Neural cell (in vitro differentiated cells): ENCODE measurements around the gene NUCB1. TPM values are rescaled to one million over a fixed set of nuclear protein-coding genes. Genes with fewer than 3 reads are reported as not detected.
"Not testable (repeated sequence)": the region's sequence is repeated elsewhere in the genome, so short reads cannot be mapped to it uniquely, and the experiment has no call there.

Experiments used
- H2AFZ ChIP-seq: fragments of 200-600, 300-800 bp; sonication (generic), shearing (Covaris generic); 2 replicates; pipeline ENCODE4 v1.6.0; 2014; ENCODE audit warnings: low read depth, mild to moderate bottlenecking, antibody characterized with exemption, low read length, moderate library complexity
- H3F3A ChIP-seq: fragments of 200-600 bp; shearing (Covaris generic); 2 replicates; pipeline ENCODE4 v1.6.1; 2016; ENCODE audit warnings: mild to moderate bottlenecking, moderate library complexity, mixed read lengths, antibody characterized with exemption, low read length; ENCODE audit not compliant: insufficient read depth, poor library complexity, severe bottlenecking
- H3K27ac ChIP-seq: fragments of 200-600, 300-800 bp; sonication (generic), shearing (Covaris generic); 2 replicates; pipeline ENCODE4 v1.5.1; 2014; ENCODE audit warnings: mild to moderate bottlenecking, low read length, moderate library complexity
- H3K27me3 ChIP-seq: fragments of 300-800, 200-600 bp; sonication (generic), shearing (Covaris generic); 2 replicates; pipeline ENCODE4 v1.6.0; 2014; ENCODE audit warnings: mild to moderate bottlenecking, low read depth, low read length, moderate library complexity; ENCODE audit not compliant: insufficient read depth
- H3K36me3 ChIP-seq: fragments of 300-800, 200-600 bp; sonication (generic), shearing (Covaris generic); 2 replicates; pipeline ENCODE4 v1.5.1; 2014; ENCODE audit warnings: mild to moderate bottlenecking, antibody characterized with exemption, low read length, moderate library complexity; ENCODE audit not compliant: insufficient read depth
- H3K4me2 ChIP-seq: fragments of 300-800, 200-600 bp; sonication (generic), shearing (Covaris generic); 2 replicates; pipeline ENCODE4 v1.6.0; 2014; ENCODE audit warnings: mild to moderate bottlenecking, low read length
- H3K4me3 ChIP-seq: fragments of 300-800, 200-600 bp; sonication (generic), shearing (Covaris generic); 2 replicates; pipeline ENCODE4 v1.5.1; 2014; ENCODE audit warnings: mild to moderate bottlenecking, low read length, moderate library complexity
- H3K79me2 ChIP-seq: fragments of 200-600 bp; shearing (Covaris generic); replicated peaks from 2 replicates; pipeline ENCODE4 v1.6.0; 2014; ENCODE audit warnings: mild to moderate bottlenecking, low read length, moderate library complexity; ENCODE audit not compliant: insufficient read depth
- H3K9ac ChIP-seq: fragments of 300-800, 200-600 bp; sonication (generic), shearing (Covaris generic); 2 replicates; pipeline ENCODE4 v1.6.1; 2016; ENCODE audit warnings: mild to moderate bottlenecking, low read length, mixed read lengths
- H3K9me2 ChIP-seq: fragments of 200-600 bp; shearing (Covaris generic); 2 replicates; pipeline ENCODE4 v1.6.1; 2016; ENCODE audit warnings: mild to moderate bottlenecking, low read length, mixed read lengths; ENCODE audit not compliant: insufficient read depth
- H3K9me3 ChIP-seq: fragments of 200-600, 300-800 bp; sonication (generic), shearing (Covaris generic); 2 replicates; pipeline ENCODE4 v1.6.1; 2016; ENCODE audit warnings: mild to moderate bottlenecking, mixed run types, low read length, moderate library complexity, mixed read lengths
- H4K20me1 ChIP-seq: fragments of 200-600 bp; shearing (Covaris generic); 2 replicates; pipeline ENCODE4 v1.6.1; 2016; ENCODE audit warnings: mild to moderate bottlenecking, mixed run types; ENCODE audit not compliant: insufficient read depth
- CTCF ChIP-seq: fragments of 450-650 bp; IDR thresholded peaks from 2 replicates; pipeline ENCODE4 v1.5.1; 2014; ENCODE audit warnings: antibody characterized with exemption, mild to moderate bottlenecking, moderate library complexity; ENCODE audit not compliant: poor library complexity, severe bottlenecking
- EP300 ChIP-seq: fragments of 450-650 bp; conservative IDR thresholded peaks from 2 replicates; pipeline ENCODE4 v1.6.1; 2014; ENCODE audit warnings: antibody characterized with exemption, mild to moderate bottlenecking, moderate library complexity; ENCODE audit not compliant: poor library complexity, severe bottlenecking
- EZH2 ChIP-seq: fragments of 200-600, 300-800 bp; shearing (Covaris generic), sonication (generic); IDR thresholded peaks from 2 replicates; pipeline ENCODE4 v1.6.1; 2014; ENCODE audit warnings: antibody characterized with exemption, low read length, borderline replicate concordance, mild to moderate bottlenecking; ENCODE audit not compliant: insufficient read depth, poor library complexity, severe bottlenecking
- MXI1 ChIP-seq: fragments of 450-650 bp; conservative IDR thresholded peaks from 2 replicates; pipeline ENCODE4 v1.6.1; 2014; ENCODE audit warnings: antibody characterized with exemption, mild to moderate bottlenecking; ENCODE audit not compliant: poor library complexity, severe bottlenecking
- POLR2AphosphoS5 ChIP-seq: IDR thresholded peaks from 2 replicates; pipeline ENCODE4 v1.6.1; 2012
- RAD21 ChIP-seq: fragments of 450-650 bp; conservative IDR thresholded peaks from 2 replicates; pipeline ENCODE4 v1.6.1; 2014; ENCODE audit warnings: antibody characterized with exemption, mild to moderate bottlenecking, moderate library complexity
- REST ChIP-seq: IDR thresholded peaks from 2 replicates; pipeline ENCODE4 v1.6.1; 2012; ENCODE audit warnings: borderline replicate concordance
- SMC3 ChIP-seq: fragments of 450-650 bp; conservative IDR thresholded peaks from 2 replicates; pipeline ENCODE4 v1.6.1; 2014; ENCODE audit warnings: antibody characterized with exemption, mild to moderate bottlenecking, moderate library complexity; ENCODE audit not compliant: poor library complexity
- TAF1 ChIP-seq: IDR thresholded peaks from 2 replicates; pipeline ENCODE4 v1.6.1; 2012; ENCODE audit warnings: low read depth
- polyA plus RNA-seq: library from polyadenylated mRNA; depleted of rRNA; stranded (reverse); fragments of >200 nt; gene quantifications from 2 replicates; pipeline ENCODE4 v1.2.3, GENCODE V29; 2014

Gene NUCB1
- polyA plus RNA-seq, 1 donor from 2014 or later = 80.0 TPM

GRCh38 chr19:48922548-48923490 is 22.7 kb downstream of the NUCB1 start (continued):
- no peak for TF ChIP-seq CTCF
- no peak for TF ChIP-seq MXI1
- TF ChIP-seq EZH2 = no peak

- Histone ChIP-seq H3K36me3 (no peaks in the 10 kb centered on the region), H3K79me2 (no peaks in the 10 kb centered on the region), H3K4me2 (no peak overlapping the region), H3K9me3 (no peaks in the 10 kb centered on the region), H3K27ac (no peak overlapping the region), H3F3A (no peaks in the 10 kb centered on the region), H3K9ac (no peak overlapping the region), H2AFZ (no peak overlapping the region), H3K27me3 (no peaks in the 10 kb centered on the region), H3K9me2 (no peaks in the 10 kb centered on the region), H4K20me1 (no peaks in the 10 kb centered on the region), H3K4me3 (no peak overlapping the region)
- TF ChIP-seq SMC3 = no peak
- TF ChIP-seq REST = no peak
- no peak for TF ChIP-seq CTCF
- TF ChIP-seq EP300 = no peak
- no peak for TF ChIP-seq POLR2AphosphoS5
- no peak for TF ChIP-seq MXI1
- TF ChIP-seq RAD21 = no peak
- TF ChIP-seq TAF1 = no peak
- TF ChIP-seq EZH2 = no peak
These were observed 25.2 kb downstream of the NUCB1 start for GRCh38 chr19:48925240-48925843.

- H3K36me3 ChIP-seq, H3K4me3 ChIP-seq, H3K79me2 ChIP-seq, H3K27ac ChIP-seq, H4K20me1 ChIP-seq, H3F3A ChIP-seq, H3K9me2 ChIP-seq, H3K9me3 ChIP-seq, H2AFZ ChIP-seq, H3K4me2 ChIP-seq, H3K27me3 ChIP-seq, H3K9ac ChIP-seq: not testable (repeated sequence)
These were observed 25.8 kb downstream of the NUCB1 start for GRCh38 chr19:48925890-48926289.
